Breast epithelium (tissue), 3 donors: ENCODE data around the gene EIF2D.

ENCODE experiments used
- POLR2A ChIP-seq: fragments of 450-650 bp; IDR thresholded peaks from one replicate; pipeline ENCODE4 v1.6.1; 2016; ENCODE audit warnings: antibody characterized with exemption, mild to moderate bottlenecking, moderate library complexity
- TF ChIP-seq, protein P1 (sequence below), 3 donors: fragments of 450-650 bp; IDR thresholded peaks; one replicate each; pipeline ENCODE4 v1.5.1; 2016 to 2017; ENCODE audit warnings: antibody characterized with exemption in 3 of 3, mild to moderate bottlenecking in 3 of 3, moderate library complexity in 3 of 3

DNA sequence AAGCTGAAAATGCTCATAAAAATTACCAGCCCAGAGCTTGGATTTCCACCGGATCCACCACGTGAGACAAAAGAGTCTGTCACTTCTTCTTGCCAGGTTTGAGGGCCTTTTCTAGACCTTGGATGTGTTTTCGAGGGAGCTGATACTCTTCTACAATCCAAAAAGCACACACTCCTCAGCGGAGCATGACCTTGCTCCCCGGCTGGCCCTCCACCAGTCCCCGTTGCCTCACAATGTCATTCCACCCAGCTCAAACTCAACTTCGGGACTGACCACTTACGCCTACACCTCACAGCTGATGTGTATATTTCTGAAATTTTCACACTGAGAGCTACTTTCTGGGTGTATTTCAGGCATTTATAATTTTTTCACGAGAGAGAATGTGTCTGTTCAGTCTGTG lies 20.6 kb downstream of the EIF2D start:
- no peak for TF ChIP-seq POLR2A
- TF ChIP-seq, protein P1, sequence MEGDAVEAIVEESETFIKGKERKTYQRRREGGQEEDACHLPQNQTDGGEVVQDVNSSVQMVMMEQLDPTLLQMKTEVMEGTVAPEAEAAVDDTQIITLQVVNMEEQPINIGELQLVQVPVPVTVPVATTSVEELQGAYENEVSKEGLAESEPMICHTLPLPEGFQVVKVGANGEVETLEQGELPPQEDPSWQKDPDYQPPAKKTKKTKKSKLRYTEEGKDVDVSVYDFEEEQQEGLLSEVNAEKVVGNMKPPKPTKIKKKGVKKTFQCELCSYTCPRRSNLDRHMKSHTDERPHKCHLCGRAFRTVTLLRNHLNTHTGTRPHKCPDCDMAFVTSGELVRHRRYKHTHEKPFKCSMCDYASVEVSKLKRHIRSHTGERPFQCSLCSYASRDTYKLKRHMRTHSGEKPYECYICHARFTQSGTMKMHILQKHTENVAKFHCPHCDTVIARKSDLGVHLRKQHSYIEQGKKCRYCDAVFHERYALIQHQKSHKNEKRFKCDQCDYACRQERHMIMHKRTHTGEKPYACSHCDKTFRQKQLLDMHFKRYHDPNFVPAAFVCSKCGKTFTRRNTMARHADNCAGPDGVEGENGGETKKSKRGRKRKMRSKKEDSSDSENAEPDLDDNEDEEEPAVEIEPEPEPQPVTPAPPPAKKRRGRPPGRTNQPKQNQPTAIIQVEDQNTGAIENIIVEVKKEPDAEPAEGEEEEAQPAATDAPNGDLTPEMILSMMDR (IDR thresholded peaks at IDR 0.05) = no peak
